ENCODE data around the gene PELI2.

The PELI2 gene

DNA sequence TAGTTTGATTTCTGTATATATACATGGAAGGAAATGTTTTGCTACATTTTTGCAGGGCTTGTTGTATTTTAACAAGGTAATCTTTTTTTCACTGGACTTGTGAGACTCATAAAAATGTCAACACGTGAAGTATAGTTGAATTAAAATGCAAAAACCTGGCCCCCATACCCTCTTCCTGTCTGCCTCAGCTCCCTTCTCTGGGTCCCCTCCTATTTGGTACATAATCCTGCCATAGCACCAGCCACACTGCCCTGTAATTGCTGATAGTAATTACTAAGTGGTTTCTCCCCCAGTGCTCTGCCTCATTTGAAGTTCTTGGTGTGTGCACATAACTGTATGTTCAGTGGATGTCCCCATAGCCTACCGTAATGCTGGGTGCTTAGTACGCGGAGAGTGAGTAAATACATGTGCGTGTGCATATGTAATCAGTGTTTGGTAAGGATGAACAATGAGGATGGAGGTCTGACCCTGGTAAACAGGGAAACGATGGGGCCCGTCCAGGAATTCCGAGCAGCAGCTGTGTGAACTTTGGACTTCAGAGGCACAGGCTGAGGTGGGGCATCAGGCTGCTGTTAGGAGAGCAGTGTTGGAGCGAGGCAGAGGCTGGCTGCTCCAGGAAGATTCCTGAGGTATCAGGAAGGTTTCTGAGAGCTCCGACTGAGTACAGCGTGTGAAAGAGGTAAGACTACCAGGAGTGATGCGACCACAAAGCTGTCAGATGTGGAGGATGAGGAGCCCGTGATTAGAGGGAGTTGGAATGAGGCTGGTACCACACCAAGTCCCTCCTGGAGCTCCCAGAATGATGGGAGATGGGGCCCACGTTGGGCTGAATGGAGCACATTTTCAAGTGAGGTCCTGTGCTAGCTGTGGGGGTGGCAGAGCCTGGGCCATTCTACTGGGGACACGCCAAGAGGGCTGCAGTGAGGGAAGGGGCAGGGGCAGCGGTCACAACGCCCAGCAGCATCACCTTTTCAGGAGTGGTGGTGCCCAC is 106.8 kb downstream of the PELI2 start:
- Histone ChIP-seq H3K9me3 (no peaks in the 10 kb centered on the region), H3K27me3 (no peaks in the 10 kb centered on the region), H3K36me3 (peaks cover 7% of the 10 kb centered on the region), H3K4me1 (ENCODE audit: control insufficient read depth in 1 of 2, insufficient read depth in 1 of 2, low read depth in 1 of 2, low read length in 1 of 2) (peaks cover 0 to 5% of the 10 kb centered on the region in 2 experiments), H3K4me3 (ENCODE audit: low read depth in 1 of 2, low read length in 1 of 2) (no peak overlapping the region), H3K27ac (no peak overlapping the region)
- TF ChIP-seq, protein P1, sequence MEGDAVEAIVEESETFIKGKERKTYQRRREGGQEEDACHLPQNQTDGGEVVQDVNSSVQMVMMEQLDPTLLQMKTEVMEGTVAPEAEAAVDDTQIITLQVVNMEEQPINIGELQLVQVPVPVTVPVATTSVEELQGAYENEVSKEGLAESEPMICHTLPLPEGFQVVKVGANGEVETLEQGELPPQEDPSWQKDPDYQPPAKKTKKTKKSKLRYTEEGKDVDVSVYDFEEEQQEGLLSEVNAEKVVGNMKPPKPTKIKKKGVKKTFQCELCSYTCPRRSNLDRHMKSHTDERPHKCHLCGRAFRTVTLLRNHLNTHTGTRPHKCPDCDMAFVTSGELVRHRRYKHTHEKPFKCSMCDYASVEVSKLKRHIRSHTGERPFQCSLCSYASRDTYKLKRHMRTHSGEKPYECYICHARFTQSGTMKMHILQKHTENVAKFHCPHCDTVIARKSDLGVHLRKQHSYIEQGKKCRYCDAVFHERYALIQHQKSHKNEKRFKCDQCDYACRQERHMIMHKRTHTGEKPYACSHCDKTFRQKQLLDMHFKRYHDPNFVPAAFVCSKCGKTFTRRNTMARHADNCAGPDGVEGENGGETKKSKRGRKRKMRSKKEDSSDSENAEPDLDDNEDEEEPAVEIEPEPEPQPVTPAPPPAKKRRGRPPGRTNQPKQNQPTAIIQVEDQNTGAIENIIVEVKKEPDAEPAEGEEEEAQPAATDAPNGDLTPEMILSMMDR (IDR thresholded peaks at IDR 0.05) = no peak

DNA sequence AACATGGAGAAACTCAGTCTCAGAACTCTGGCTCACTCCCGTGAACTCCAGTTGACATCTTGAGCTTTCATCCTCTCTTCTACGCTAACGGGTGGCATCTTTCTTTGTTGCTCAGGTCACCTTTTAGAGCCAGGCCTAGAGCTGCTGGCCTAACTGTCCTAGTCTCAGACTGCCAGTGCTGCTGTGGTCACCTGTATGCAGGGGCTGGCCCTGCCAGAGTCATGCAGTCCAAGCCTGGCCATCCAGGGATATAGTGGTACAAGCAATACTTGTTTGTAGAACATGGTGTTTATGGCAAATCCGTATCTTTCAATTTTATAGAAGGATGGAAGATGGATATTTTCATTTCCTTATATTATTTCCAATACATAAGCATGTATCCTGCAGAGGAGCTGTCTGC is 117.2 kb downstream of the PELI2 start:
- Histone ChIP-seq H3K36me3 (no peaks in the 10 kb centered on the region), H3K27me3 (no peaks in the 10 kb centered on the region), H3K4me1 (ENCODE audit: control insufficient read depth in 1 of 2, insufficient read depth in 1 of 2, low read depth in 1 of 2, low read length in 1 of 2) (peaks cover 27 to 33% of the 10 kb centered on the region in 2 experiments), H3K4me3 (ENCODE audit: low read depth in 1 of 2, low read length in 1 of 2) (no peak overlapping the region), H3K27ac (peak overlapping the region; percentile 36), H3K9me3 (no peaks in the 10 kb centered on the region)
- TF ChIP-seq, protein P1 (IDR thresholded peaks at IDR 0.05) = no peak

DNA sequence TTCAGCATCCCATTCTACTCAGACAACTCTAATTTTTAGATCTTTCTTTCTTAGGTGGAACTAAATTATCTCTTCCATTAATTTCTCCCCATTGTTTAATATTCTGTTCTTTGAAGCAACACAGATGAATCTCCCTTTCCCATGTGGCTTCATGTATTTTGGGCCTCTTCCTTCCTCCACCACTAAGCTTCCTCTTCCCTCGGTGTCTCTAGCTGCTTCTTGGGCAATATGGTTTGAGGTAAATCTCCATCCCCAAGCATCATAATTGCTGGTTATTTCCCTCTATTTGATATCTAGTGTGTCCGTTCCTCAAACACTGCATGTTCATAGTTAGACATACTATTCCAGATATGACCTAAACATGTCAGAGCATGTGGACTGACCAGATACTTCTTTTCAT is 119.2 kb downstream of the PELI2 start:
- Histone ChIP-seq H3K9me3 (no peaks in the 10 kb centered on the region), H3K36me3 (no peaks in the 10 kb centered on the region), H3K4me1 (ENCODE audit: control insufficient read depth in 1 of 2, insufficient read depth in 1 of 2, low read depth in 1 of 2, low read length in 1 of 2) (peaks cover 27 to 33% of the 10 kb centered on the region in 2 experiments), H3K4me3 (ENCODE audit: low read depth in 1 of 2, low read length in 1 of 2) (peak overlapping the region in 1 of 2 experiments; percentile 5), H3K27me3 (no peaks in the 10 kb centered on the region), H3K27ac (peak overlapping the region; percentile 54)
- TF ChIP-seq, protein P1 (IDR thresholded peaks at IDR 0.05) = no peak

DNA sequence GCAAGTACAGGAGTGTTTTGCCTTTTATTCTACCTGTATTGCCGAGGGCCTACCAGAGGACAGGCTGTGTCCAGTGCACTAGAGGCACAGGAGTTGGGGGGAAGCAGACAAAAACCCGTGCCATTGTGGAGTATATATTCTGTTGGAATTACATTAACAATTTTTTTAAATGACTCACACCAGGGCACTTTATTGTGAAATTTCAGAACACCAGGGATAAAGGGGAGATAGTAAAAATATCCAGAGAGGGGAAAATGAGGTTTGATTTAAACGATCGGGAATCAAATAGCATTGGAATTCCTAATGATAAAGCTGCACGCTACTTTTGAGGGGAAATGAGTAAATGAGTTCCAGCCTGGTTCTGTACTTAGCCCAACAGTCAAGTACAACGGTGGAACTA is 123.2 kb downstream of the PELI2 start:
- Histone ChIP-seq H3K9me3 (no peaks in the 10 kb centered on the region), H3K36me3 (no peaks in the 10 kb centered on the region), H3K27me3 (no peaks in the 10 kb centered on the region), H3K27ac (no peak overlapping the region), H3K4me3 (ENCODE audit: low read depth in 1 of 2, low read length in 1 of 2) (no peak overlapping the region), H3K4me1 (ENCODE audit: control insufficient read depth in 1 of 2, insufficient read depth in 1 of 2, low read depth in 1 of 2, low read length in 1 of 2) (peaks cover 33 to 46% of the 10 kb centered on the region in 2 experiments)
- TF ChIP-seq, protein P1 (IDR thresholded peaks at IDR 0.05) = no peak

DNA sequence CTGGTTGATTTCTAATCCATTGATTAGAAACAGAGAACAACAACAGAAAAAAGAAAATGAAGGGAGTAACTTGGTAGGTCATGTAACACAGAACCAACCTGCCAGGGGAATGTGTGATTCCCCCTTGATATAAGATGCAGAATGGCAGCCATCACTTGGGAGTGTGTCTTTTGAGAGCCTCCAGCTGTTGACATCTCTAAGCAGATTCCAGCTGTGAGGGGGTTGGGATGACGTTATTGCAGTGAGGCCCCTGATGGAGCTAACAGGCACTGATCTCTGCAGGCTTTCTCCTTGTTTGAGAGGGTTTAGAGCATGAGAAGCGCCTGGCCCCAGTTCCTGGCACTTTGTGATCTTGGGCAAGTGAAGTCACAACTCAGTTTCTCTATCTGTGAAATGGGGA is 124.9 kb downstream of the PELI2 start:
- TF ChIP-seq, protein P1 (IDR thresholded peaks at IDR 0.05) = no peak
- Histone ChIP-seq H3K36me3 (no peaks in the 10 kb centered on the region), H3K9me3 (no peaks in the 10 kb centered on the region), H3K27ac (peak overlapping the region; percentile 53), H3K4me3 (ENCODE audit: low read depth in 1 of 2, low read length in 1 of 2) (no peak overlapping the region), H3K4me1 (ENCODE audit: control insufficient read depth in 1 of 2, insufficient read depth in 1 of 2, low read depth in 1 of 2, low read length in 1 of 2) (peaks cover 16 to 31% of the 10 kb centered on the region in 2 experiments), H3K27me3 (no peaks in the 10 kb centered on the region)
